NK-92 (cell line): ENCODE results near the gene NCF4.

Source experiments
- DNase-seq: peaks from one replicate; lab custom pipeline; 2025; ENCODE audit not compliant: unreplicated experiment; lab: John Stamatoyannopoulos, UW

Gene NCF4

DNA sequence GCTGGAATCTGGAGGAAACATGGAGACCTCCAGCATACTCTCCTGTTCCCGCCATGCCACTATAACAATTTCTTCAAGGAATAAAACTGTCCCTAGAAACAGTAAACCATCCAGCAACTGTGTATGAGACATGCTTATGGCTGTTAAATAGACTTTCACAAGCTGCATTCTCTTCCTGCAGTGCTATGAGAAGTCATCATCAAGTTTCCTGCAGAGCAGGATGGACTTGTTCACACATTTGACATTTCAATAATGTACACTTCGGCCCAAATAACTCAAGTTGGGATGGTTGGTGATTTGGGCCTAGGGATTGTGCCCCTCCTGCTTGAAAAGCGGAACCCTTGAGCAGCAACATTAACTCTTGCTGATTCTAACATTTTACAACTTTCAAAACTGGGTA lies 32.5 kb downstream of the NCF4 start:
- DNase-seq = no peak

DNA sequence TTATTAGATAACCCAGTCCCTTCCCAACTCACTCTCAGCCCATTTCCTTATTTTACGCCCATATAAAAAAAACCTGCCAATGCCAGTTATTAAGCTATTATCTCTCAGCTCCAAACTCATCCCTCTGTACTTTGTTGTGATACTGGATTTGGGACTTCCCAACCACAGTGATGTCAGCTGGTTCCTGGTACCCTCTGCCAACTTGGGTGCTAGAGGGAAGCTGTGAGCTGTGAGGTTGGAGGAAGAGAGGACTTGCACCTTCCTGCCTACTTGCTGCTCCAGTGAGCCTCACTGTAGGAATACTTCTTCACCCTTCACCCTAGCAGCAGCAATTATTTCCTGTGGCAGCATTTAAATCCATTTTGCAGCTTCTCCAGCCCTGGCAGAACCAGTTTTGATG lies 33.5 kb downstream of the NCF4 start:
- no peak for DNase-seq

DNA sequence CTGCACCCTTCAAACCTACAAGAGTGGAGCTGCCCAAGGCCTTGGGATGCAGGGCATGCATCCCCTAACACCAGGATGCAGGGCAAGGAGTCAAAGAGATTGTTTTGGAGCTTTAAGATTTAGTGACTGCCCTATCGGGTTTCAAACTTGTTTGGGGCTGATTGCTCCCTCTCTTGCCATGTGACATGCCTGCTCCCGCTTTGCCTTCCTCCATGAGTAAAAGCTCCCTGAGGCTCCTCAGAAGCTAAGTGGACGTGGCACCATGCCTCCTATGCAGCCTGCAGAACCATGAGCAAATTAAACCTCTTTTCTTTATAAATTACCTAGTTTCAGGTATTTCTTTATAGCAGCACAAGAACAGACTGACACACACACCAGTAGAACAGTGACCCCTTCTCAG lies 36.8 kb downstream of the NCF4 start:
- DNase-seq = no peak

DNA sequence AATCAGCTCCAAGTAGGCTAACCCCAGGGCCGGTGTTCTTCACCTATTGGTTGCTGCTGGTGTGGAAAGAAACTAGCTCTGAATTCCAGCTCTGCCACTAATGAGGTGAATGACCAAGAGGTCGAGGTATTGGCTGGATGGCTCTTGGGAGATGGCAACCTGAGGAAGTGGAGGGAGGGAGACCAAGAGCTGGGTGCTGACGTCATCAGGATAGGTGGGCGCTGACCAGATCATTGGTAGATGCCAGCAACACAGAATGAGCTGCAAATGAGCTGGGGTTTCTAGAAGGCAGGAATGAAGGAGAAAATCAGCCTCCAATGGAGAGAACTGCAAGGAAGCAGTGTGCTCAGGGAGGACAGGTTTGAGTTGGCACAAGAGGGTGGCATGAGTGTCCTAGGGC lies 37.9 kb downstream of the NCF4 start:
- DNase-seq = no peak

DNA sequence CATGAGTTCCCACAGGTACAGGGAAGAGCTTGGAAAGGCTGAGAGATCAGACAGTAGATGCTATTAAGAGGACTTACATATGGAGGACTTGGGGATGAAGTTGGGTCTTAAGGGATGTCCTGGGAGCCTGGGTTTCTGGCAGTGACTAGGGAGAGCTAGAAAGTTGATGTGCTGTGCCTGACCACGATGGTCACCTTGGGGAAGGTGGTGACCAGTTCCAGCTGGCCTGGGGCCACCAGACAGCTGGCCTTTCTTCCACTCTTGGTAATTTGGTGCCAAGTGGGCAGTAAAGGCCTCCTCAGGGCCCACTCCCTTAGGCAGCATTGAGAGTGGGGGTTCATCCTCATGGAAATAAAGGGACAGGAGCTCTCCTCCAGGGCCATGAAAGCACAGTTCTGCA lies 38.7 kb downstream of the NCF4 start:
- no peak for DNase-seq

DNA sequence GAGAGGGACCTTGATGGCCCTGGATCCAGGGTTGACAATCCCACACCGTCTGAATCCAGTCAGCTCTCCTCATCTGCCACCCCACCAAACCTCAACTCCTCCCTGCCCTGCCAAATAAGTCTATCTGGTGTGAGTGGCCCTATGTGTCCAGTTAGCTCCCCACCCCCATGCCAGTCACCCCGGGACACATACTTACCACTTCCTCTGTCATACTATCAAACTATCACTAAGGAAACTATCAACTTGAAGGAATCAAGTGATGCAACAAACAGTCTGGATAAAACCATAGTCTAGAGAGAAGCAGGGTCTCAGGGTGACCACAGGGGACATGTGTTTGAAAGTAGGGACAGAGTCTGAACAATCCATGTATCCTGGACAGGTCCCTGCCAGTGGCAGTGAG lies 39.4 kb downstream of the NCF4 start:
- no peak for DNase-seq

DNA sequence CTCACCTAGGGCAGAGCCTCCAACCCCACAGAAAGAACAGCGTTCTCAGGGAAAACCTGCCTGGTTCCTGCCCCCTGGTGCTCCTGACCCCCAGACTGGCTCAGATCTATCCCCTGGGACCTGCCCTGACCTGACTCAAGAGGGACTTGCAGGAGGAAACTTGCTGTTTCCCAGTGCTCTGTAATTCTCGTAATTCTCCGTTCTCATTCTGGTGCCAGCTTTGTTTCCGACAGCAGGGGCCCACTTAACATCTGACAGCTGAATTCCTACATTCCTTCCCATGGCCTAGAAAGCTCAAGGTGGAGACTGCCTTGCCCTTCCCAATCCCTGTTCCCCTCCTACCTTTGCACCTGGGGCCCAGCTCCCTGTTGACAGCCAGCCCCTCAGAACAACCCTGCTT lies 40.1 kb downstream of the NCF4 start:
- no peak for DNase-seq

DNA sequence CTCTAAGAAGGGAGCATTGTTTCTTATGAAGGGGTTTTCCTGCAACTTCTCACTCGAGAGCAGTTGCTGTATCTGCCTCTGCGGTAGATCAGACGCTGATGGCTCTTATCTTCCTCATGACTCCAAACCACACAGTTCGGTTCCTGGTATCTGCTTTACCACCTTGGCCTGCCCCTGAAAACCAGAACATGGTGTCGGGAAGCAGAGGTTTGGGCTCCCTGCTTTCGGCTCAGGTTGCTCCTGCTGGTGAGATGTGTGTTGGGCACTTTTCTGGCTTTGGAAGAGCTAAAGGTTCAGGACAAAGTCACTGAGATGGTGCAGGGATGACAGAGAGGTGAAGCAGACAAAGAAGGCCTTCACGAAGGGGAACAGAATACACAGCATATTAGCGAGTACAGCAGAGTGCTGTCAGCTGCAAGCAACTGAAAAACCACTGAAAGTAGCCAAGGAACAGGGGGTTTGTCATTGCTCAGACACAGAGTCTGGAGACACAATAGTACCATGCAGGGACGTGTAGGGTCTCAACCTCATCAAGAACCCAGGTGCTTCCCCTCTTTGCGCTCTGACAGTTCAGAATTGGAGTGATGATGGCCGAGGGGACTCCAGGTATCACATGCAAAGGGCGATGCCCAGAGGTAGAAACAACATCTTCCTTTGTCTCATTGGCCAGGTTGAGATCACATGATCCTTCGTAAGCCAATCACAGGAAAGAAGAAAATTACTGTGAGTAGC lies 40.8 kb downstream of the NCF4 start:
- DNase-seq = no peak

DNA sequence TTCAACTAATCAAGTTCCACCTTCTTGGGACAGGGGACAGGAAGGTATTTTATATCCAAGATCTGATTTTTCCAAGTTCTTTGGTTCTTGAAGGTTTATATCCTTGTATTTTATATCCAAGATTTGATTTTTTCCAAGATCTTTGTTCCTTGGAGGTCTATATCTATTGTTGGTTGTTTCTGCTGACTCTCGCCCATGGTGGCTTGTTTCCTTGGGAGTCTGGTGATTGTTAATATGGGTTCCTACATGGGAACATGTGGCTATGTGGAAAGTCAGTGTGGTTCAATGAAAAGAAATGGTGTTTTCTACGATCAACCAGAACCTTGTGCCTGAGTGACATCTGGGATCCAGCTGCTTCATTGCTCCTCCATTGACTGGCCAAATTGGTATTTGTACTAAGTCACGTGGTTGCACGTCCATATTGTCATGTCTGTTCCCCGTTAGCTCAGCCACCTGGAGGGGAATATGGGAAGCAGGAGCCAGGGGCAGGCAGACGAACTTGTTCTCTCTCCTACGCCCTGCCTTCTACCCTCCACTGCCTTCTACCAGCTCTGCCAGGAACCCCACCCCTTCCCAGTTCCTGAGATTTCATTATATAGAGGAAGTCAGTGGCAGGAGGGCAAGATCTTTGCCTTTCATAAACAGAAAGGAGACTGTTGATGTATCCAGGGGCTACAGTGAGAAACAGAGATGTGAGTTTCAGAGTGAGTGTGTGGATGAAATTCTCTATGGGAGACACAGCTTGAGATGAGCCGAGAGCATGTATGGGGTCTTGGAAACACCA lies 41.5 kb downstream of the NCF4 start:
- DNase-seq = no peak

DNA sequence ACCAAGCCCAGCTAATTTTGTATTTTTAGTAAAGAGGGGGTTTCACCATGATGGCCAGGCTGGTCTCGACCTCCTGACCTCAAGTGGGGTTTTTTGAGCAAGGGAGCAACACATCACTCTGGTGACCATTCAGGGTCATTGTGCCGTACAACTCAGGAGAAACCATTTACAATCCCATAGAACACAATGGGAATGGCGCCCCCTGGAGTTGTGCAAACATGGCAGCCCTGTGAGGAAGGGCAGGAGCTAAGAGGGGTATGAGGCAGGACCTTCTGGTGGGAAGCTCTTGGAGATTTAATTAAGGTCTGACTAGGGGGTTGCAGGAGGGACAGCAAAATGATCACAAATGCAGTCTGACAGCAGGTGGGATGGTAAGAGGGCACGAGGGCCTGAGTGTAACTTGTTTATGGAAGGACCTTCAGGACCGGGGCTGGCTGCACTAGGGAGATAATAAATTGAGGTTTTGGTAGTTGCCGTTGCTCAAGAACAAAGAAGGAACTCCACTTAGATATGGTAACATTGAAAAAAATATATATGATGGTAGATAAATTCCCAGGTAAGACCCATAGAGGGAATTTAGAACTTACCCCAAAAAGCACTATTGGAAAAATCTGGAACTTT lies 43.6 kb downstream of the NCF4 start:
- no peak for DNase-seq

DNA sequence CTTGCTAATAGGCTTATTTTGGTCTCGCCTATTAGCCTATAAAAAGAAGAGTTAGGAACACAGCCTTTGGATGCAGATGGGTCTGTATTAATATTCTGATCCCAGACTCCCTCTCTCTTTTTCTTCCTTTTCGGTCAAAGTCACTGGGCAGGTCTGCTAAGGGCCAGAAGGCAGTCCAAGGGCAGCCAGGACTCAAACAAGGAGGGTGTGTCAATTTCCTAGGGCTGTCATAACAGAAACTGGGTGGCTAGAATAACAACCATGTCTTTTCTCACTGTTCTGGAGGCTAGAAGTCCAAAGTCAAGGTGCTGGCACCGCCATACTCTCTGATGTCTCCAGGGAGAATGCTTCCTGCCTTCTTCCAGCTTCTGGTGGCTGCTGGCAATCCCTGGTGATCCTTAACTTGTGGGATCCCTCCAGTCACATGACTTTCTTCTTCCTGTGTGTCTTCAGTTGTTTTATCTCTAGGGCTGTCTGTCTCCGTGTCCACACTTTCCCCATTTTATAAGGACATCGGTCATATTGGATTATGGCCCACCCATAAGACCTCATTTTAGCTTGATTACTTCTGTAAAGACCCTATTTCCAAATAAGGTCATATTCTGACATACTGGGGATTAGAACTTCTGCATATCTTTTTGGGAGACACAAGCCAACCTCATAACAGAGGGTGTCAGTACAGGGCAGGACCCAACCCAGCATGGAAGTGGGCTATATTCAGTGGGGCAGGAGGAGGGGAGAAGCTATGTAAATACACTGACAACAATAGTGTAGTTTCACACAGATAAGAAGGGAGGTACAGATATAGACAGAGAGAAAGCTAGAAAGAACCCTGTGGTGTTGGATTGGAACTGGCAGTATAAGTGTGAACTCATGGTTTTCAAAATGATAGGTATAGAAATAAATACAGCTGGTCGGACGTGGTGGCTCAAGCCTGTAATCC lies 46.7 kb downstream of the NCF4 start:
- DNase-seq = no peak

DNA sequence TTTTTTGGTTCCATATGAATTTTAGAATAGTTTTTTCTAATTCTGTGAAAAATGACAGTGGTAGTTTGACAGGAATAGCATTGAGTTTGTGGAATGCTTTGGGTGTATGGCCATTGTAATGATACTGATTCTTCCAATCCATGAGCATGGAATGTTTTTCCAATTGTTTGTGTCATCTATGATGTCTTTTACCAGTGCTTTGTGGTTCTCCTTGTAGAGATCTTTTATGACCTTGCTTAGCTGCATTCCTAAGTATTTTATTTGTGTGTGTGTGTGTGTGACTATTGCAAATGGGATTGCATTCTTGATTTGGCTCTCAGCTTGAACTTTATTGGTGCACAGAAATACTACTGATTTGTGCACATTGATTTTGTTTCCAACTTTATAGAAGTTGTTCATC lies 49.7 kb downstream of the NCF4 start:
- no peak for DNase-seq

DNA sequence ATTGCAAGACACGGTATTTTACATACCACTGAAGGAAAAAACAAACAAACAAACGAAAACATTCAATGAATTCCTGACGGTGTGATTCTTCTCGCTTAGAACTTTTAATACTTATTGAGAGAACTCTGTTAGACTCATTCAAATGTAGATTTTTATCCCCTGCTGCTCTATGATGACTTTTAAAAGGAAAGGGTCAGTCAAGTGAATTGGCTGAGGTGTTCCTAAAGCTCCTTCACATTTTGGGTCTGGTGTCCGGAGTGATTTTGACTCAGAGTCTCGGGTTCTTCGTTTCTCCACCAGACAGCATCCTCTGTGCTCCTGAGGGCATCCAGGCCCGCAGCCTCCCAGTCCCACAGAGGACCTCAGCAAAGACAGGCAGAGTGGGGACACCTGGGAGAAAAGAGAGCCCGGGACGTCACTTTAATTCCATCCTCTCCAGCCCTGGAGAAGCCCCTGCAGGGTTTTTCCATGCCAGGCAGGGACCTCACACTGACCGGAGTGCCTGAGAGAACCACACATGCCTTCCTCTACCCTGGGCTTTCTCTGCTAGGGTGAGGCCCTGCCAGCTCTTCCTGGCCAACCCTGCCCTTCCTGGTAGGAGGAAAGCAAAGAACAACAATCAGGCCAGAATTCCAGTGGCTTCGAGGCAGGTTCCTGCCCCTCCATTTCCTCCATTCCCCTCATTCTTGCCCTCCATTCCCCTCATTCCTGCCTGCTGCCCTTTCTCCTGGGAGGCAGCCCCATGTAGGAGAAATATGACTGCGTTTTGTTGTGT lies 51.3 kb downstream of the NCF4 start:
- DNase-seq = no peak

DNA sequence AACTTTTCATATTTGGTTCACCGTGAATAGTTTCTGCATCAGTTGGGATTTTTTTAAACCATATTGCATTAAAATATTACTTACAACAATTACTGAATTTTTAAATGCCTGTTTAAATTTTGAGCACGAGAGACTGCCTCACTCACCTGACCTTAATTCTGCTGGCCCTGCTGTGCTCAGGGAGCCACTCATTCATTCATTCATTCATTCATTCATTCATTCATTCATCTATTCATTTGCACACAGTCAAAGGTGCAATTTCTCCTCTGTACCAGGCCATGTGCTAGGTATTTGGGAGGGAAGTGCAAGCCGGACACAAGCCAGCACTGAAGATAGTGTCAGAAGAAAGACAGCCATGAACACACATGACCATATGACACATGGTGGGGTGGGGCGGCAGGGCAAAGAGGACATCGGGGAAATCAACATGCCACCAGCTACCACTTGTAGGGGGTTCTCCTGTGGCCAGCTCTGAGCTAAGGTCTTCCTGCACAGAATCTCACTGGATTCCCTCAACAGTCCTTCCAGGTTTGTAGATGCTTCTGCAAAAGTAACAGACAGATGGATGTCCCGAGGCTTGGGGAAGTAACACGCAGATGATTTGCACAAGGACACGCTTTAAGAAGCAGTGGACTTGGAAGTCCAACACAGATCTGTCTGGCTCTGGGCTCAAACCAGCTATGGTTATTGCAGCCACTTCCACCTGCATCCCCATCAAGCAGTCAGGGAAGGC lies 52.1 kb downstream of the NCF4 start:
- DNase-seq = no peak

DNA sequence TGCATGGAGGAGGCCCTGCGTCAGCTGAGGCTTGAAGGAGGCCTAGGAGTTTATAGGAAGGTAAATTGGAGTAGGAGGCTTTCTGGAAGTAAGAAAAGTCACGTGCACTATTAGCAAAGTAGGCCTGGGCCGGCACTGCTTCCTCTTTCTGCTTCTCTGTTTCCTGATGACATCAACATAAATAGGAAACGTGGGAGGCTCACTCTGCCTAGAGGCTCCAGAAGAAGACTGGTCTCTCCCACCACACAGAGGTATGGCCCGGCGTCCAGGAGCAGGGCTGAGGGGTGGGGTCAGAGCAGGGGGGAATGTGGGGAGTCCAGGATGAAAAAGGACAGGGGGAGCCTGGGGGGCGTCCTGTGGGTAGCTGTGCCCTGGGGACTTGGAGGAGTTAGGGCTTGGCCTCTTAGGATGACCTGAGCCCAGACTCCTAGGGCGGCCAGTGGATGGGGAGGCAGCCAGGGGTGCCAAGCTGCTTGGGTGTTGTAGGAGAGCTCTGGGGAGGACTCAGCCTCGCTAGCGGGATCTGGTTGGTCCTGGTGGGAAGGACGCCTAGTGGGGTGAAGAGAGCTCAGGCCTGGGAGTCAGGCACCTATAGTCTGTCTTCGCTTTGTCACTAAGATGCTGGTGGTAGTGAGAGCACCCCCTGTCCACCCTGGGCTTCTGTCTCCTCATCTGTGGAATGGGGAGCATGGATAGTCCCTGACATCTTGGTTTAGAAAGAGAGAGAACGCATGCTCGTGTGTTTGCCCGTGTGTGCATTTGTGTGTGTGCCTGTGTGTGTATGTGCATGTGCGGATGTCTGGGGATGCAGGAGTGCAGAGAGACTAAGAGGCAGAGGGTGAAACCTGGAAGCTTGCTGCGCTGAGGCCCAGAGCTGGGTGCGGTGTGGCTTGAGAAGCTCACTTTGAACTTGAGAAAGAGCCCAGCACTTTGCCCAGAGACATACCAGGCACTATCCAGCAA lies 52.9 kb downstream of the NCF4 start, which contains the start of gene CSF2RB:
Gene CSF2RB (plus strand): TSS at position 202 of the 963 bp plus-strand sequence. CDS start 8,580 bp downstream, outside the sequence.
- DNase-seq = no peak

DNA sequence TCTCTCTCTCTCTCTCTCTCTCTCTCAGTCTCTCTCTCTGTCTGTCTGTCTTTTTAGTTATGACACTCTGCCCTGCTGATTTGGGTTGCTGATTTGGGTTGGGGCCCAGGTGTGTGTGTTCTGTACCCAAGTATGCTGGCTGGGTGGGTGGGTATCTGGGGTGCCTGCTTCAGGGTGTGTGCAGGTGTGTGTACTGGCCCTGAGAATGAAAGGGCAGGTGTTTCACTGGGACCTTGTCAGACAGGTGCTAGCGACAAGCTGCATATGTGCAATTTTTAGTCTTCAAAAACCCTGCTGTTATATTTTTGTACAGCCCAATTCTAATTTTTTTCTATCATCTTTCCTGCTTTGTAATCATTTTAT lies 53.6 kb downstream of the NCF4 start:
- DNase-seq = no peak

DNA sequence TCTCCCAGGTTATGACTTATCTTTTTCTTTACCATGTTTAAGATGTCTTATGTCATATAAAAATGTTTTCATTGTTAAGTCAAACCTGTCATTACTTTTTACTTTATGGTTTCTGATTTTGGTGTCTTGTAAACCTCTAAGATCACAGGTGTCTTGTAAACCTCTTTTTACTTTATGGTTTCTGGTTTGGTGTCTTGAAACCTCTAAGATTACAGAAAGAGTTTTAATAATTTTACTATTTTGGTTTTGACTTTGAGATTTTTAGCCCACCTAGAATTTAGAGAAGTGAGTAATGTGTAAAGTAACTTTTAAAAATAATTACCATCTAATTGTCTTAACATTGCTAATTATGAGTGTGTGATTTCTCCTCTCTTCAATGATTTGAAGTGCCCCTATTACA lies 55.2 kb downstream of the NCF4 start:
- no peak for DNase-seq

DNA sequence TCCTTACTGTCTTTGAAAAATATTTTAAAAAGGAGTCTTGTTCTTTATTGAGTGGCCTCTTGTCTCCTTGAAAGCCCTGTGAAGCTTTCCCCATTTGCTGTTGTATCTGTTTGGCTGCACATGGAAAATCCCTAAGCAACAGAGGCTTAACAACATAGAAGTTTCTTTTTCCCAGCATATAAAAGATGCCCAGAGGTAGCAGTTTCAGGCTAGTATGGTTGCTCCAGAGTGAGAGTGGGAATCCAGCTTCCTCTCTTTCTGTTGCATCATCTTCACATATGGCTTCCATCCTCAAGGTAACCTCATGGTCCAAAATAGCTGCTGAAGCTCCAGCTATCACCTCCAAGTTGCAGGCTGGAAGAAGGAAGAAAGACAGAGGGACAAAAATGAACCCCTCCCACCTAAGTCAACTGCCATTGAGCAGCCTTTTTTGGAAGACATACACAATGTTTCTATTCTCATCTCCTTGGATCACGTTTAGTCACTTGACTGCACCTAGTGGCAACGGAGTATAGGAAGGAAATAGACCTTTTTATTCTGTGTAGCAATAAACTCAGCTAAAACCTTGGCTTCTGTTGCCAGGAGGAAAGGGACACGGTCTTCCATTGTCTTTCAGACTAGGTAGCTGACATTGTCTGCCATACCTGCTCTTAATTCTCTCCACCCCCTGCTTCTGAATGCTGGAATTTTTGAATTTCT lies 57.9 kb downstream of the NCF4 start:
- no peak for DNase-seq
